ENCODE data around the gene MINDY4B. TPM values are rescaled to one million over a fixed set of nuclear protein-coding genes. Genes with fewer than 3 reads are reported as not detected.
"Not testable (repeated sequence)": the region's sequence is repeated elsewhere in the genome, so short reads cannot be mapped to it uniquely, and the experiment has no call there.

MINDY4B gene
- total RNA-seq, 1 donor from 2014 or later, result not detected

- Histone ChIP-seq H3K9ac (ENCODE audit: low read length) (no peak overlapping the region), H3K27ac (ENCODE audit: low read depth, low read length) (no peak overlapping the region), H3K79me2 (ENCODE audit: insufficient read depth, low read length) (no peaks in the 10 kb centered on the region), H3K4me2 (ENCODE audit: low read length) (no peak overlapping the region), H3K27me3 (ENCODE audit: insufficient read depth, low read length) (peaks cover under 1% of the 10 kb centered on the region), H2AFZ (ENCODE audit: low read depth, low read length) (no peak overlapping the region), H3K36me3 (ENCODE audit: insufficient read depth, low read length) (no peaks in the 10 kb centered on the region), H3K9me3 (ENCODE audit: insufficient read depth, low read depth, low read length) (no peaks in the 10 kb centered on the region), H3K4me3 (ENCODE audit: insufficient read depth, low read depth, low read length) (no peak overlapping the region), H4K20me1 (ENCODE audit: insufficient read depth, low read length) (no peaks in the 10 kb centered on the region), H3K4me1 (ENCODE audit: insufficient read depth, low read length) (no peaks in the 10 kb centered on the region)
- Mint-ChIP-seq H3K4me1 (ENCODE audit: low read depth, unreplicated experiment) (peaks cover 17% of the 10 kb centered on the region), H3K9me3 (ENCODE audit: unreplicated experiment) (no peaks in the 10 kb centered on the region), H3K36me3 (ENCODE audit: low read depth, unreplicated experiment) (no peaks in the 10 kb centered on the region), H3K4me3 (ENCODE audit: unreplicated experiment) (no peak overlapping the region), H3K27ac (ENCODE audit: unreplicated experiment) (no peak overlapping the region), H3K27me3 (ENCODE audit: low read depth, unreplicated experiment) (peaks cover 4% of the 10 kb centered on the region)
- FAIRE-seq (no peak), DNase-seq (ENCODE audit: low read depth) (no peak)
- TF ChIP-seq CTCF (IDR thresholded peaks at IDR 0.05; ENCODE audit: insufficient read depth, low read depth, low read length) (no peak), EZH2 (IDR thresholded peaks at IDR 0.05; ENCODE audit: insufficient read depth, low read length) (no peak)
These were observed 37.8 kb downstream of the MINDY4B start for GRCh38 chr3:150867434-150867833.

- FAIRE-seq; H3K36me3 Mint-ChIP-seq (ENCODE audit: low read depth, unreplicated experiment): not testable (repeated sequence)
These were observed 41.3 kb downstream of the MINDY4B start for GRCh38 chr3:150863921-150864320.

GRCh38 chr3:150861851-150862250 is 43.4 kb downstream of the MINDY4B start:
- H3K9ac ChIP-seq (ENCODE audit: low read length), result no peak overlapping the region
- Mint-ChIP-seq H3K27ac (ENCODE audit: unreplicated experiment) (no peak overlapping the region), H3K27me3 (ENCODE audit: low read depth, unreplicated experiment) (peaks cover 13% of the 10 kb centered on the region), H3K9me3 (ENCODE audit: unreplicated experiment) (no peaks in the 10 kb centered on the region), H3K36me3 (ENCODE audit: low read depth, unreplicated experiment) (no peaks in the 10 kb centered on the region), H3K4me3 (ENCODE audit: unreplicated experiment) (no peak overlapping the region), H3K4me1 (ENCODE audit: low read depth, unreplicated experiment) (no peaks in the 10 kb centered on the region)
- H3K4me1 ChIP-seq (ENCODE audit: insufficient read depth, low read length), result no peaks in the 10 kb centered on the region
- H3K27me3 ChIP-seq (ENCODE audit: insufficient read depth, low read length), result no peaks in the 10 kb centered on the region
- no peak for TF ChIP-seq CTCF (IDR thresholded peaks at IDR 0.05; ENCODE audit: insufficient read depth, low read depth, low read length)
- no peak for TF ChIP-seq EZH2 (IDR thresholded peaks at IDR 0.05; ENCODE audit: insufficient read depth, low read length)
- H3K4me2 ChIP-seq (ENCODE audit: low read length), result no peak overlapping the region
- DNase-seq (ENCODE audit: low read depth) (no peak), FAIRE-seq (no peak)
- no peak overlapping the region for H3K27ac ChIP-seq (ENCODE audit: low read depth, low read length)
- H3K4me3 ChIP-seq (ENCODE audit: insufficient read depth, low read depth, low read length), result no peak overlapping the region
- H4K20me1 ChIP-seq (ENCODE audit: insufficient read depth, low read length), result no peaks in the 10 kb centered on the region
- H3K79me2 ChIP-seq (ENCODE audit: insufficient read depth, low read length), result no peaks in the 10 kb centered on the region
- no peak overlapping the region for H2AFZ ChIP-seq (ENCODE audit: low read depth, low read length)
- no peaks in the 10 kb centered on the region for H3K9me3 ChIP-seq (ENCODE audit: insufficient read depth, low read depth, low read length)
- H3K36me3 ChIP-seq (ENCODE audit: insufficient read depth, low read length), result no peaks in the 10 kb centered on the region

More at GRCh38 chr3:150863921-150864320, 41.3 kb downstream of the MINDY4B start:
- H4K20me1 ChIP-seq (ENCODE audit: insufficient read depth, low read length); H3K27me3 Mint-ChIP-seq (ENCODE audit: low read depth, unreplicated experiment); DNase-seq (ENCODE audit: low read depth); H2AFZ ChIP-seq (ENCODE audit: low read depth, low read length); H3K9ac ChIP-seq (ENCODE audit: low read length); H3K9me3 ChIP-seq (ENCODE audit: insufficient read depth, low read depth, low read length); H3K27ac ChIP-seq (ENCODE audit: low read depth, low read length); H3K9me3 Mint-ChIP-seq (ENCODE audit: unreplicated experiment); H3K4me2 ChIP-seq (ENCODE audit: low read length); H3K4me1 Mint-ChIP-seq (ENCODE audit: low read depth, unreplicated experiment); H3K4me3 ChIP-seq (ENCODE audit: insufficient read depth, low read depth, low read length); H3K79me2 ChIP-seq (ENCODE audit: insufficient read depth, low read length); H3K27me3 ChIP-seq (ENCODE audit: insufficient read depth, low read length); H3K27ac Mint-ChIP-seq (ENCODE audit: unreplicated experiment); H3K4me1 ChIP-seq (ENCODE audit: insufficient read depth, low read length); H3K36me3 ChIP-seq (ENCODE audit: insufficient read depth, low read length); H3K4me3 Mint-ChIP-seq (ENCODE audit: unreplicated experiment): not testable (repeated sequence)

- H3K9me3 ChIP-seq (ENCODE audit: insufficient read depth, low read depth, low read length), result not testable (repeated sequence)
These were observed 47.3 kb downstream of the MINDY4B start for GRCh38 chr3:150857936-150858335.

More at GRCh38 chr3:150857936-150858335, 47.3 kb downstream of the MINDY4B start:
- H3K4me1 Mint-ChIP-seq (ENCODE audit: low read depth, unreplicated experiment); H3K4me1 ChIP-seq (ENCODE audit: insufficient read depth, low read length); H3K4me2 ChIP-seq (ENCODE audit: low read length); H3K9me3 Mint-ChIP-seq (ENCODE audit: unreplicated experiment); H4K20me1 ChIP-seq (ENCODE audit: insufficient read depth, low read length); H3K79me2 ChIP-seq (ENCODE audit: insufficient read depth, low read length); H3K36me3 ChIP-seq (ENCODE audit: insufficient read depth, low read length); H3K27ac ChIP-seq (ENCODE audit: low read depth, low read length); H3K4me3 Mint-ChIP-seq (ENCODE audit: unreplicated experiment); H3K36me3 Mint-ChIP-seq (ENCODE audit: low read depth, unreplicated experiment); H2AFZ ChIP-seq (ENCODE audit: low read depth, low read length); FAIRE-seq; DNase-seq (ENCODE audit: low read depth); H3K9ac ChIP-seq (ENCODE audit: low read length); H3K27me3 ChIP-seq (ENCODE audit: insufficient read depth, low read length); H3K4me3 ChIP-seq (ENCODE audit: insufficient read depth, low read depth, low read length); H3K27ac Mint-ChIP-seq (ENCODE audit: unreplicated experiment): not testable (repeated sequence)
- peaks cover 17% of the 10 kb centered on the region for H3K27me3 Mint-ChIP-seq (ENCODE audit: low read depth, unreplicated experiment)
